SK-N-SH (cell line): ENCODE measurements around the gene HSD3B7. TPM values are rescaled to one million over a fixed set of nuclear protein-coding genes. Genes with fewer than 3 reads are reported as not detected.

Experiments used
- CTCF ChIA-PET: fragments of 300-600, 350-600 bp; formaldehyde crosslinking; extraction: SDS; loops from one replicate; lab custom pipeline; 2021; lab: Yijun Ruan, JAX
- POLR2A ChIA-PET: fragments of 350-600 bp; sonication (Branson Sonifier 250); formaldehyde crosslinking; extraction: SDS; loops from one replicate; lab custom pipeline; 2020; ENCODE audit warnings: antibody characterized with exemption, inconsistent platforms; lab: Yijun Ruan, JAX
- DNase-seq: peaks from one replicate; pipeline ENCODE4 v3.0.0; 2012
- H2AFZ ChIP-seq: fragments of 200-600 bp; sonication (generic); 2 replicates; pipeline ENCODE4 v1.8.1; 2016; ENCODE audit warnings: antibody characterized with exemption, mild to moderate bottlenecking, low read depth
- H3F3A ChIP-seq: fragments of 200-600 bp; sonication (generic); replicated peaks from 2 replicates; pipeline ENCODE3; 2016; ENCODE audit warnings: antibody characterized with exemption, mild to moderate bottlenecking; ENCODE audit not compliant: insufficient read depth
- H3K27ac ChIP-seq, 2 experiments: fragments of 200-500 bp in 1 of 2; fragments of 200-600 bp in 1 of 2; sonication (Bioruptor generic) in 1 of 2; sonication (generic), shearing (Covaris generic) in 1 of 2; 2 replicates each; pipeline versions ENCODE4 v1.5.1 to v1.6.1; 2014 to 2016; ENCODE audit warnings: low read depth in 2 of 2, inconsistent platforms in 1 of 2, low read length in 1 of 2, mild to moderate bottlenecking in 1 of 2, mixed read lengths in 1 of 2
- H3K27me3 ChIP-seq: fragments of 200-600 bp; sonication (generic), shearing (Covaris generic); 2 replicates; pipeline ENCODE4 v1.6.1; 2016; ENCODE audit warnings: mixed run types; ENCODE audit not compliant: insufficient read depth
- H3K36me3 ChIP-seq, 2 experiments: fragments of 200-500 bp in 1 of 2; fragments of 200-600 bp in 1 of 2; sonication (Bioruptor generic) in 1 of 2; sonication (generic) in 1 of 2; replicated peaks in 1 of 2; 2 replicates each; pipeline versions ENCODE3 to v1.5.1; 2014 to 2016; ENCODE audit warnings: low read length in 1 of 2, mild to moderate bottlenecking in 1 of 2; ENCODE audit not compliant: insufficient read depth in 2 of 2, control insufficient read depth in 1 of 2
- H3K4me1 ChIP-seq, 2 experiments: fragments of 200-500 bp in 1 of 2; fragments of 200-600 bp in 1 of 2; sonication (Bioruptor generic) in 1 of 2; sonication (generic), shearing (Covaris generic) in 1 of 2; 2 replicates each; pipeline versions ENCODE4 v1.5.1 to v1.6.1; 2014 to 2016; ENCODE audit warnings: low read depth in 1 of 2, low read length in 1 of 2, mixed run types in 1 of 2; ENCODE audit not compliant: insufficient read depth in 2 of 2, control insufficient read depth in 1 of 2
- H3K4me2 ChIP-seq: fragments of 200-600 bp; sonication (generic), shearing (Covaris generic); 2 replicates; pipeline ENCODE4 v1.6.1; 2017; ENCODE audit warnings: mixed run types
- H3K4me3 ChIP-seq, 2 experiments: fragments of 200-500 bp in 1 of 2; fragments of 200-600 bp in 1 of 2; sonication (Bioruptor generic) in 1 of 2; sonication (generic), shearing (Covaris generic) in 1 of 2; 2 replicates each; pipeline versions ENCODE4 v1.5.1 to v1.8.1; 2014 to 2016; ENCODE audit warnings: low read depth in 2 of 2, inconsistent platforms in 1 of 2, low read length in 1 of 2, mild to moderate bottlenecking in 1 of 2, mixed read lengths in 1 of 2, moderate library complexity in 1 of 2
- H3K79me2 ChIP-seq: fragments of 200-600 bp; sonication (generic); 2 replicates; pipeline ENCODE4 v1.8.1; 2017; ENCODE audit warnings: mild to moderate bottlenecking; ENCODE audit not compliant: insufficient read depth
- H3K9ac ChIP-seq: fragments of 200-600 bp; sonication (generic); 2 replicates; pipeline ENCODE4 v1.6.1; 2017; ENCODE audit warnings: mixed run types
- H3K9me2 ChIP-seq: fragments of 200-600 bp; sonication (generic); 2 replicates; pipeline ENCODE4 v1.6.1; 2017; ENCODE audit warnings: mixed run types
- H3K9me3 ChIP-seq: fragments of 200-600 bp; sonication (generic); 2 replicates; pipeline ENCODE4 v1.6.1; 2017; ENCODE audit warnings: mixed run types, mild to moderate bottlenecking, moderate library complexity
- H4K20me1 ChIP-seq: fragments of 200-600 bp; sonication (generic); 2 replicates; pipeline ENCODE4 v1.6.1; 2017; ENCODE audit warnings: mild to moderate bottlenecking, mixed run types; ENCODE audit not compliant: insufficient read depth
- CHD2 ChIP-seq: fragments of 150-350 bp; IDR thresholded peaks from 2 replicates; pipeline ENCODE4 v1.6.1; 2018; ENCODE audit warnings: low read length; ENCODE audit not compliant: partially characterized antibody
- EZH2phosphoT487 ChIP-seq: fragments of 200-600 bp; sonication (generic); IDR thresholded peaks from 2 replicates; pipeline ENCODE4 v1.6.1; 2017; ENCODE audit warnings: low read depth, mixed run types, mild to moderate bottlenecking, antibody characterized with exemption, moderate library complexity, borderline replicate concordance
- FOXJ3 ChIP-seq: sonication (generic); formaldehyde crosslinking; IDR thresholded peaks from 2 replicates; pipeline ENCODE4 v1.5.1; 2020; ENCODE audit warnings: mild to moderate bottlenecking, missing genetic modification reagents
- GATA2 ChIP-seq: sonication (generic); formaldehyde crosslinking; IDR thresholded peaks from 2 replicates; pipeline ENCODE4 v1.5.0; 2020; ENCODE audit warnings: mild to moderate bottlenecking, missing genetic modification reagents
- IRF3 ChIP-seq: fragments of 150-350 bp; IDR thresholded peaks from 2 replicates; pipeline ENCODE4 v1.6.1; 2016; ENCODE audit warnings: mild to moderate bottlenecking, low read depth, low read length
- MEF2A ChIP-seq: IDR thresholded peaks from 2 replicates; pipeline ENCODE4 v1.4.0; 2012; ENCODE audit warnings: low read depth, borderline replicate concordance
- MXI1 ChIP-seq: IDR thresholded peaks from 2 replicates; pipeline ENCODE4 v1.6.1; 2012; ENCODE audit warnings: mild to moderate bottlenecking, low read depth, low read length, improper control_type of control experiment
- NFIC ChIP-seq: IDR thresholded peaks from 2 replicates; pipeline ENCODE4 v1.4.0; 2012; ENCODE audit warnings: borderline replicate concordance
- PBX3 ChIP-seq: IDR thresholded peaks from 2 replicates; pipeline ENCODE4; 2012
- POLR2AphosphoS5 ChIP-seq: IDR thresholded peaks from 2 replicates; pipeline ENCODE4 v1.6.1; 2012; ENCODE audit warnings: low read depth, low read length
- RCOR1 ChIP-seq: fragments of 150-350 bp; IDR thresholded peaks from 2 replicates; pipeline ENCODE4 v1.6.1; 2017; ENCODE audit warnings: antibody characterized with exemption, low read length
- RFX5 ChIP-seq: IDR thresholded peaks from 2 replicates; pipeline ENCODE4 v1.6.1; 2012; ENCODE audit warnings: mild to moderate bottlenecking, improper control_type of control experiment, low read length
- SIN3A ChIP-seq: IDR thresholded peaks from 2 replicates; pipeline ENCODE4 v1.6.1; 2012; ENCODE audit warnings: low read depth, mild to moderate bottlenecking, low read length, moderate library complexity, borderline replicate concordance
- TCF12 ChIP-seq: IDR thresholded peaks from 2 replicates; pipeline ENCODE4 v1.4.0; 2012
- USF2 ChIP-seq: fragments of 150-350 bp; IDR thresholded peaks from 2 replicates; pipeline ENCODE4 v1.6.1; 2017; ENCODE audit warnings: antibody characterized with exemption, low read length, low read depth, borderline replicate concordance
- ZBTB33 ChIP-seq: IDR thresholded peaks from 2 replicates; pipeline ENCODE4 v1.4.0; 2012; ENCODE audit warnings: low read depth, borderline replicate concordance
- WGBS: methylation state at CpG from one replicate; pipeline ENCODE4 v1.1.6; 2017; ENCODE audit warnings: low lambda C conversion rate; 5-methylcytosine and 5-hydroxymethylcytosine counted together
- polyA plus RNA-seq, 3 experiments: library from polyadenylated mRNA; depleted of rRNA; stranded (reverse); fragments of >200 nt; gene quantifications; 2 replicates each; pipeline ENCODE4 v1.2.3, GENCODE V29; 2012

HSD3B7 gene
- polyA plus RNA-seq, 1 of the 3 experiments (the other 2 are of a cell fraction): 12.2 TPM

GRCh38 chr16:30980023-30980371 lies 5.0 kb upstream of the HSD3B7 start (continued):
- no peak for TF ChIP-seq GATA2 (CRISPR knock-in tag)

GRCh38 chr16:30980434-30980833 lies 4.6 kb upstream of the HSD3B7 start:
- no peak for DNase-seq
- Histone ChIP-seq H3K27ac (no peak overlapping the region), H2AFZ (no peak overlapping the region), H3F3A (peaks cover 5% of the 10 kb centered on the region), H3K79me2 (no peaks in the 10 kb centered on the region), H3K9ac (no peak overlapping the region), H3K9me3 (no peaks in the 10 kb centered on the region), H3K27me3 (no peaks in the 10 kb centered on the region), H4K20me1 (no peaks in the 10 kb centered on the region), H3K4me2 (no peak overlapping the region), H3K9me2 (no peaks in the 10 kb centered on the region), H3K4me1 (peaks cover 3 to 4% of the 10 kb centered on the region in 2 experiments; a peak in 2 of 4 replicates), H3K4me3 (no peak overlapping the region), H3K36me3 (peaks cover 4 to 36% of the 10 kb centered on the region in 2 experiments)
- no peak for TF ChIP-seq USF2
- TF ChIP-seq POLR2AphosphoS5: no peak
- ChIA-PET POLR2A (no interaction called here), CTCF (no interaction called here)
- WGBS: 93% methylated on average over 8 of the region's 29 CpGs

- Histone ChIP-seq H3K36me3 (peaks cover 0 to 36% of the 10 kb centered on the region in 2 experiments), H2AFZ (no peak overlapping the region), H4K20me1 (no peaks in the 10 kb centered on the region), H3K79me2 (no peaks in the 10 kb centered on the region), H3K4me2 (no peak overlapping the region), H3K4me1 (peaks cover 5 to 8% of the 10 kb centered on the region in 2 experiments; a peak in 2 of 4 replicates), H3K4me3 (no peak overlapping the region), H3K9me2 (no peaks in the 10 kb centered on the region), H3K27me3 (no peaks in the 10 kb centered on the region), H3K27ac (no peak overlapping the region), H3K9me3 (no peaks in the 10 kb centered on the region), H3F3A (peaks cover 5% of the 10 kb centered on the region), H3K9ac (no peak overlapping the region)
- TF ChIP-seq TCF12 (no peak), CHD2 (no peak), EZH2phosphoT487 (no peak), USF2 (no peak), MEF2A (no peak), NFIC (no peak), FOXJ3 (CRISPR knock-in tag) (no peak), RCOR1 (no peak), RFX5 (no peak), IRF3 (no peak), POLR2AphosphoS5 (no peak), GATA2 (CRISPR knock-in tag) (no peak), PBX3 (no peak), ZBTB33 (no peak), SIN3A (no peak), MXI1 (no peak)
- POLR2A ChIA-PET: no interaction called here
- 94% methylated on average over 13 of the region's 14 CpGs for WGBS
- DNase-seq: no peak
- CTCF ChIA-PET: interaction anchor here (5.3 kb wide), 1 partner anchor 162 kb away, joined by 38 read pairs; no protein-coding TSS in a partner anchor
Observed at GRCh38 chr16:30980959-30981358, 4.0 kb upstream of the HSD3B7 start.
